IMR-90 (cell line): ENCODE measurements around the gene ABTB2. TPM values are rescaled to one million over a fixed set of nuclear protein-coding genes. Genes with fewer than 3 reads are reported as not detected.

Experiments
- ATAC-seq: fragments of 200-7000 bp; cut with Tn5 transposase; 2 replicates; pipeline ENCODE4 v1.9.1; 2020; ENCODE audit warnings: low read depth, mild to moderate bottlenecking, moderate library complexity
- BruUV-seq: library from RNA; stranded (reverse); fragments of 400-500 nt; replicated peaks from 2 replicates; lab custom pipeline; 2021; lab: Mats Ljungman, UMichigan
- CTCF ChIA-PET: fragments of 300-600 bp; formaldehyde crosslinking; extraction: SDS; loops from one replicate; lab custom pipeline; 2021; ENCODE audit warnings: antibody characterized with exemption; lab: Yijun Ruan, JAX
- POLR2A ChIA-PET: fragments of 300-600 bp; sonication (Branson Sonifier 250); formaldehyde crosslinking; loops from one replicate; lab custom pipeline; 2022; ENCODE audit warnings: antibody characterized with exemption; ENCODE audit not compliant: unreplicated experiment; lab: Charles Lee
- DNase-seq: peaks from one replicate; pipeline ENCODE4 v3.0.0; 2013
- H2AFZ ChIP-seq: replicated peaks from 2 replicates; pipeline ENCODE3; 2013; ENCODE audit warnings: low read length, mild to moderate bottlenecking; ENCODE audit not compliant: poor library complexity
- H2AK5ac ChIP-seq: 2 replicates; pipeline ENCODE4 v1.6.1; 2013; ENCODE audit warnings: low read depth, low read length, inconsistent platforms
- H2AK9ac ChIP-seq: replicated peaks from 2 replicates; pipeline ENCODE3; 2013; ENCODE audit warnings: mild to moderate bottlenecking, low read depth, low read length, moderate library complexity; ENCODE audit not compliant: poor library complexity
- H2BK120ac ChIP-seq: 2 replicates; pipeline ENCODE4 v1.6.1; 2013; ENCODE audit warnings: low read depth, low read length, inconsistent platforms
- H2BK15ac ChIP-seq: 3 replicates; pipeline ENCODE4 v1.6.1; 2013; ENCODE audit warnings: low read depth, low read length, inconsistent platforms
- H2BK20ac ChIP-seq: 2 replicates; pipeline ENCODE4 v1.6.1; 2013; ENCODE audit warnings: low read depth, mild to moderate bottlenecking, inconsistent platforms, low read length, moderate library complexity
- H2BK5ac ChIP-seq: 2 replicates; pipeline ENCODE4 v1.6.1; 2013; ENCODE audit warnings: mild to moderate bottlenecking, low read depth, low read length, inconsistent platforms; ENCODE audit not compliant: poor library complexity, severe bottlenecking
- H3K14ac ChIP-seq: replicated peaks from 2 replicates; pipeline ENCODE4 v1.6.1; 2013; ENCODE audit warnings: low read depth, low read length, inconsistent platforms
- H3K18ac ChIP-seq: 2 replicates; pipeline ENCODE4 v1.6.1; 2013; ENCODE audit warnings: low read depth, low read length, control low read depth
- H3K23ac ChIP-seq: 2 replicates; pipeline ENCODE4 v1.6.1; 2013; ENCODE audit warnings: low read depth, low read length, inconsistent platforms
- H3K27ac ChIP-seq: 2 replicates; pipeline ENCODE4 v1.5.1; 2013; ENCODE audit warnings: mild to moderate bottlenecking, control low read depth, low read length; ENCODE audit not compliant: insufficient read depth
- H3K27me3 ChIP-seq: 2 replicates; pipeline ENCODE4 v1.6.1; 2013; ENCODE audit warnings: low read length; ENCODE audit not compliant: control insufficient read depth, insufficient read depth
- H3K36me3 ChIP-seq: 2 replicates; pipeline ENCODE4 v1.6.1; 2013; ENCODE audit warnings: low read length, mixed read lengths; ENCODE audit not compliant: control insufficient read depth, insufficient read depth
- H3K4ac ChIP-seq: 2 replicates; pipeline ENCODE4 v1.6.1; 2013; ENCODE audit warnings: low read depth, low read length, inconsistent platforms
- H3K4me1 ChIP-seq: 2 replicates; pipeline ENCODE4 v1.6.1; 2013; ENCODE audit warnings: low read length, mixed read lengths; ENCODE audit not compliant: control insufficient read depth, insufficient read depth
- H3K4me2 ChIP-seq: 2 replicates; pipeline ENCODE4 v1.6.1; 2013; ENCODE audit warnings: low read depth, mild to moderate bottlenecking, control low read depth, low read length, moderate library complexity
- H3K4me3 ChIP-seq: 2 replicates; pipeline ENCODE4 v1.5.1; 2013; ENCODE audit warnings: low read depth, mild to moderate bottlenecking, control low read depth, low read length, moderate library complexity; ENCODE audit not compliant: insufficient read depth
- H3K56ac ChIP-seq: 2 replicates; pipeline ENCODE4 v1.6.1; 2013; ENCODE audit warnings: low read length, inconsistent platforms; ENCODE audit not compliant: insufficient read depth; ENCODE audit errors: extremely low read depth
- H3K79me1 ChIP-seq, 2 experiments: 2 replicates each; pipeline ENCODE4 v1.6.1; 2013; ENCODE audit warnings: low read length in 2 of 2, inconsistent platforms in 1 of 2, low read depth in 1 of 2
- H3K9ac ChIP-seq: 2 replicates; pipeline ENCODE4 v1.6.1; 2013; ENCODE audit warnings: low read depth, low read length, control low read depth
- H3K9me1 ChIP-seq: 2 replicates; pipeline ENCODE4 v1.6.1; 2013; ENCODE audit warnings: low read length, inconsistent platforms; ENCODE audit not compliant: insufficient read depth
- H3K9me3 ChIP-seq: 2 replicates; pipeline ENCODE4 v1.6.1; 2013; ENCODE audit warnings: low read length; ENCODE audit not compliant: control insufficient read depth, insufficient read depth
- H4K20me1 ChIP-seq: 2 replicates; pipeline ENCODE4 v1.6.1; 2013; ENCODE audit warnings: low read length, inconsistent platforms; ENCODE audit not compliant: insufficient read depth
- H4K5ac ChIP-seq: 2 replicates; pipeline ENCODE4 v1.6.1; 2013; ENCODE audit warnings: mild to moderate bottlenecking, low read depth, low read length, control low read depth
- H4K8ac ChIP-seq, 2 experiments: 2 replicates each; pipeline ENCODE4 v1.6.1; 2013; ENCODE audit warnings: low read depth in 2 of 2, low read length in 2 of 2, control low read depth in 1 of 2, inconsistent platforms in 1 of 2
- H4K91ac ChIP-seq: 2 replicates; pipeline ENCODE4 v1.6.1; 2013; ENCODE audit warnings: low read depth, low read length, inconsistent platforms; ENCODE audit not compliant: insufficient read depth
- NFE2L2 ChIP-seq: fragments of 150-350 bp; IDR thresholded peaks from 2 replicates; pipeline ENCODE4 v1.6.1; 2016; ENCODE audit warnings: low read depth, mild to moderate bottlenecking, low read length
- RCOR1 ChIP-seq: IDR thresholded peaks from 2 replicates; pipeline ENCODE4 v1.6.1; 2012; ENCODE audit warnings: mild to moderate bottlenecking, low read length, improper control_type of control experiment; ENCODE audit not compliant: insufficient replicate concordance
- RFX5 ChIP-seq: IDR thresholded peaks from 2 replicates; pipeline ENCODE4 v1.8.0; 2012; ENCODE audit warnings: low read depth, mild to moderate bottlenecking, low read length, moderate library complexity
- WGBS, 2 experiments: methylation state at CpG; one replicate each; pipeline versions ENCODE4 v1.1.5 to v1.1.7; 2013; ENCODE audit warnings: missing lambda C conversion rate in 2 of 2; ENCODE audit not compliant: insufficient read length in 1 of 2; ENCODE audit errors: extremely low coverage in 2 of 2; 5-methylcytosine and 5-hydroxymethylcytosine counted together
- dilution Hi-C: fragments of 300-500 bp; cut with HindIII; formaldehyde crosslinking; loops from one replicate; pipeline ENCODE4 v1.14.3; 2018; ENCODE audit warnings: low sequenced_read_pairs; ENCODE audit not compliant: unreplicated experiment
- in situ Hi-C: fragments of 300-500 bp; cut with MboI; formaldehyde crosslinking; loops from 3 replicates; pipeline ENCODE4 v1.14.3; 2019; ENCODE audit warnings: low sequenced_read_pairs, inconsistent platforms, mixed read lengths
- intact Hi-C: fragments of 100-400 bp; cut with micrococcal nuclease; formaldehyde crosslinking; loops from 2 replicates; pipeline ENCODE4 v1.10.0; 2022
- polyA plus RNA-seq, 3 experiments: library from polyadenylated mRNA; depleted of rRNA; stranded (reverse); fragments of >200 nt; gene quantifications; 2 replicates each; pipeline ENCODE4 v1.2.3, GENCODE V29; 2012; ENCODE audit warnings: low replicate concordance in 1 of 3
- total RNA-seq: library from RNA; depleted of rRNA; stranded (reverse); fragments of >200 nt; gene quantifications from 2 replicates; pipeline ENCODE4 v1.2.3, GENCODE V29; 2012
- TF ChIP-seq, protein P1 (sequence below): fragments of 150-350 bp; IDR thresholded peaks from 2 replicates; pipeline ENCODE4 v1.6.1; 2017; ENCODE audit warnings: mild to moderate bottlenecking, antibody characterized with exemption, low read length, low read depth

Gene ABTB2
- total and polyA plus RNA-seq, 2 of the 4 experiments (the other 2 are of a cell fraction) = 0.18 to 2.0 TPM

- intact Hi-C loops = no loop called here
- Histone ChIP-seq H3K23ac (no peak overlapping the region), H3K79me1 (no peaks in the 10 kb centered on the region), H4K8ac (no peak overlapping the region), H4K91ac (no peak overlapping the region), H3K14ac (no peak overlapping the region), H2AK5ac (no peak overlapping the region; the same call in 1 of the 2 replicates), H3K4me3 (no peak overlapping the region), H3K9me1 (no peaks in the 10 kb centered on the region; the same call in 1 of the 2 replicates), H3K18ac (no peak overlapping the region), H3K56ac (no peak overlapping the region), H3K4me2 (no peak overlapping the region), H2BK20ac (no peak overlapping the region), H4K5ac (no peak overlapping the region), H3K9ac (no peak overlapping the region), H2AK9ac (no peak overlapping the region), H3K9me3 (peaks cover 2% of the 10 kb centered on the region; the same call in 1 of the 2 replicates), H4K20me1 (no peaks in the 10 kb centered on the region; the same call in 1 of the 2 replicates), H3K4ac (no peak overlapping the region), H2AFZ (no peak overlapping the region), H2BK5ac (no peak overlapping the region), H3K36me3 (no peaks in the 10 kb centered on the region), H3K27ac (no peak overlapping the region), H3K27me3 (peaks cover 5% of the 10 kb centered on the region), H2BK15ac (no peak overlapping the region), H3K4me1 (peaks cover 4% of the 10 kb centered on the region), H2BK120ac (no peak overlapping the region)
- dilution Hi-C loops = no loop called here
- BruUV-seq = no TSS peak
- ATAC-seq (no peak), DNase-seq (no peak)
- ChIA-PET POLR2A (no interaction called here), CTCF (no interaction called here)
- TF ChIP-seq RFX5 (no peak), RCOR1 (no peak), NFE2L2 (no peak)
- TF ChIP-seq, protein P1, sequence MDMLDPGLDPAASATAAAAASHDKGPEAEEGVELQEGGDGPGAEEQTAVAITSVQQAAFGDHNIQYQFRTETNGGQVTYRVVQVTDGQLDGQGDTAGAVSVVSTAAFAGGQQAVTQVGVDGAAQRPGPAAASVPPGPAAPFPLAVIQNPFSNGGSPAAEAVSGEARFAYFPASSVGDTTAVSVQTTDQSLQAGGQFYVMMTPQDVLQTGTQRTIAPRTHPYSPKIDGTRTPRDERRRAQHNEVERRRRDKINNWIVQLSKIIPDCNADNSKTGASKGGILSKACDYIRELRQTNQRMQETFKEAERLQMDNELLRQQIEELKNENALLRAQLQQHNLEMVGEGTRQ = no peak
- WGBS, 2 experiments = 90% methylated on average over 4 of the region's 9 CpGs; no CpG with 5 or more reads in 1 of the 2 experiments
- in situ Hi-C loops = no loop called here
These were observed 189.8 kb downstream of the ABTB2 start for GRCh38 chr11:34167961-34168360.
